ENCODE data around the gene COTL1. TPM values are rescaled to one million over a fixed set of nuclear protein-coding genes. Genes with fewer than 3 reads are reported as not detected.
A peak's percentile ranks its signal among the peaks of the same experiment; 100 is the strongest.

The COTL1 gene
- total RNA-seq, 2 experiments from 2014 or later: 664 to 677 TPM

DNA sequence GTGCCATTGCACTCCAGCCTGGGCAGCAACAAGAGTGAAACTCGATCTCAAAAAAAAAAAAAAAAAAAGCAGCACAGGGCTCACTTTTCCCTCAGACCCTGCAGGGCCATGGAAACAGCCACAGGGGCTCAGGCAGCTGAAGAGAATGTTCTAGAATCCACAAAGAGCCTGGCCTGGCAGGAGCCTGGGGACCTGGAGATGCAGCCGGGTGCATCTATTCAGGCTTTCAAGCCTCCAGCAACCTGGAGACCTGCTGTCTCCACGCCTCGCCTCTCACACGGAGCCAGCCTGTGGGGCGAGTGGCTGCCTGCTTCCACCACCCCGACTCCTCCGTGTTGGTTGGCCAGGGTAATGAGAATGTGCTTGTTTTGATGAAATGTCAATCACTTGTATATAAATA is 69.4 kb downstream of the COTL1 start:
- DNase-seq (no peak), ATAC-seq (peak; percentile 1)
- CTCF ChIA-PET: interaction anchor here (1.1 to 4.1 kb wide), 8 partner anchors 20 to 74 kb away, joined by 3 to 23 read pairs (median 4); no protein-coding TSS in a partner anchor
- TF ChIP-seq, protein P1, sequence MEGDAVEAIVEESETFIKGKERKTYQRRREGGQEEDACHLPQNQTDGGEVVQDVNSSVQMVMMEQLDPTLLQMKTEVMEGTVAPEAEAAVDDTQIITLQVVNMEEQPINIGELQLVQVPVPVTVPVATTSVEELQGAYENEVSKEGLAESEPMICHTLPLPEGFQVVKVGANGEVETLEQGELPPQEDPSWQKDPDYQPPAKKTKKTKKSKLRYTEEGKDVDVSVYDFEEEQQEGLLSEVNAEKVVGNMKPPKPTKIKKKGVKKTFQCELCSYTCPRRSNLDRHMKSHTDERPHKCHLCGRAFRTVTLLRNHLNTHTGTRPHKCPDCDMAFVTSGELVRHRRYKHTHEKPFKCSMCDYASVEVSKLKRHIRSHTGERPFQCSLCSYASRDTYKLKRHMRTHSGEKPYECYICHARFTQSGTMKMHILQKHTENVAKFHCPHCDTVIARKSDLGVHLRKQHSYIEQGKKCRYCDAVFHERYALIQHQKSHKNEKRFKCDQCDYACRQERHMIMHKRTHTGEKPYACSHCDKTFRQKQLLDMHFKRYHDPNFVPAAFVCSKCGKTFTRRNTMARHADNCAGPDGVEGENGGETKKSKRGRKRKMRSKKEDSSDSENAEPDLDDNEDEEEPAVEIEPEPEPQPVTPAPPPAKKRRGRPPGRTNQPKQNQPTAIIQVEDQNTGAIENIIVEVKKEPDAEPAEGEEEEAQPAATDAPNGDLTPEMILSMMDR (IDR thresholded peaks at IDR 0.05): no peak
- Mint-ChIP-seq H3K4me3 (peak overlapping the region; percentile 84), H3K9me3 (no peaks in the 10 kb centered on the region), H3K27ac (peak overlapping the region; percentile 98), H3K36me3 (ENCODE audit: low read depth) (peaks cover 61% of the 10 kb centered on the region), H3K4me1 (ENCODE audit: low read depth) (peaks cover 57% of the 10 kb centered on the region), H3K27me3 (no peaks in the 10 kb centered on the region)
- intact Hi-C loops (cut with micrococcal nuclease): loop anchor here (2.0 kb wide), 1 partner anchor 34 kb away; no protein-coding TSS in a partner anchor
- POLR2A ChIA-PET: interaction anchor here (1.0 to 3.8 kb wide), 11 partner anchors 9 to 165 kb away, joined by 3 to 40 read pairs (median 8); no protein-coding TSS in a partner anchor

DNA sequence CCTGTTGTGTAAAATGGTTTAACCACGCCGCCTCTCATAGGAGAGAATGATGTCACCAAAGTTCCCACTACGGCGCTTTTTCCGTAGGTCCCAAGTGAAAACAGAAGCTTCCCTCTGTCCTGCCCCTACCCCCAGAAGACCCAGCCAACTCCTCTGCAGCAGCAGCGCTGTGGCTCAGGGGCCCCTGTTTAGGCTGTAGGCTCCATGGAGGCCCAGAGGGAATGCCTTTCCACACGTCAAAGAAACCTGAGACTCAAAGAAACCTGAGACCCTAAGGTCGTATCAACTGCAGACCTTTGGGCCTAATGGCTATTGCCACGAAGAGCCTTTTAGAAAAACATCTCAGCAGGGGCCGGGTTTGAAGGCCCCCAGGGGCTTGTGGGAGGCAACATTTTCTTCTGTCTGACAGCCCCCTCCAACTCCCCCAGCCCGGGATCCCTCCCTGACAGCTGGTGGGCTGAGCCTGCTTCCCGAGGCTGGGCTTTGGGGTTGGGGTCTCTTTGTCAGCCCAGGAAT is 70.3 kb downstream of the COTL1 start:
- TF ChIP-seq, protein P1 (IDR thresholded peaks at IDR 0.05): no peak
- DNase-seq: peak; percentile 63
- H3K4me1 Mint-ChIP-seq (ENCODE audit: low read depth): peaks cover 57% of the 10 kb centered on the region
- intact Hi-C loops (cut with micrococcal nuclease): loop anchor here (2.0 kb wide), 1 partner anchor 33 kb away; no protein-coding TSS in a partner anchor
- H3K27ac Mint-ChIP-seq: peak overlapping the region; percentile 98
- POLR2A ChIA-PET: interaction anchor here (0.6 to 3.8 kb wide), 2 partner anchors 28 to 460 kb away, joined by 3 to 40 read pairs; no protein-coding TSS in a partner anchor
- H3K36me3 Mint-ChIP-seq (ENCODE audit: low read depth): peaks cover 56% of the 10 kb centered on the region
- CTCF ChIA-PET: interaction anchor here (0.8 to 1.8 kb wide), 7 partner anchors 18 to 179 kb away, joined by 3 to 7 read pairs (median 3); no protein-coding TSS in a partner anchor
- H3K9me3 Mint-ChIP-seq: no peaks in the 10 kb centered on the region
- no peaks in the 10 kb centered on the region for H3K27me3 Mint-ChIP-seq
- ATAC-seq: no peak
- peak overlapping the region; percentile 84 for H3K4me3 Mint-ChIP-seq

DNA sequence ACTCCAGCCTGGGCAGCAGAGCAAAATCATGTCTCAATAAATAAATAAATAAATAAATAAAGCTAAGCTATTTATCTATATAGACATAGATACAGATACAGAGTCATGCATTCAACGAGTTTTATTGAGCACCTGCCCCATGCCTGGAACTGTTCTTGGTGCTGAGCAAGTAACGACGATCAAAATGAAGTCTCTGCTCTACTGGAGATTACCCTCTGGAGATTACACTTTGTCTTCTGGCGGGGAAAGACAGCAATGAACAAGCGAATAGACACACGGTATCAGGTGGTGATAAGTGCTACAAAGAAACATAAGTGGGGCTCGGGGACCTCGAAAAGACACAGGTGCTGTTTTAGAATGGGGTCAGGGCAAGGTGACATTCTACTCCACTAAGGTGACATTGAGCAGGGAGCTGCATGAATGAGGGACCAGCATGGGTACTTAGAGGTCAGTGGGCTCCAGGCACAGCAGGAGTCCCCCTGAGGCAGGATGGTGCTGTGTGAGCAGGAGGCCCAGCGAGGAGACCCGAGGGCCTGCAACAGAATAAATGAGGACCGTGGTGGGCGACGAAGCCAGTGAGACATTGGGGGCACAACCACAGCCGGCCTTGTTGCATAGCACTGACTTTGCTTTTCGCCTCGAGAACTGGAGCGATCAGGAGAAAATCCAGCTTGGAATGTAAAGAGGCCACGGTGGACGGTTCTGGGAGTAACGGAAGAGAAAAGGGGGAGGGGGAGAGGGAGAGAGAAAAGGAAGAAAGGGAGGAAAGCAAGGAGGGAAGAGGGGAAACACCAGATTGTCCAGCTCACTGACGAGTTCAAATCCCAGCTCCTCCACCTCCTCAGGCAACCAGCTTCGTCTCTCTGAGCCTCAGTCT is 71.0 kb downstream of the COTL1 start:
- Mint-ChIP-seq H3K27ac (peak overlapping the region; percentile 98), H3K27me3 (no peaks in the 10 kb centered on the region), H3K36me3 (ENCODE audit: low read depth) (peaks cover 52% of the 10 kb centered on the region), H3K4me1 (ENCODE audit: low read depth) (peaks cover 54% of the 10 kb centered on the region), H3K4me3 (peak overlapping the region; percentile 84), H3K9me3 (no peaks in the 10 kb centered on the region)
- DNase-seq: no peak
- CTCF ChIA-PET: interaction anchor here (0.6 to 1.8 kb wide), 8 partner anchors 17 to 423 kb away, joined by 3 to 7 read pairs (median 3); no protein-coding TSS in a partner anchor
- ATAC-seq: no peak
- TF ChIP-seq, protein P1 (IDR thresholded peaks at IDR 0.05): no peak
- intact Hi-C loops (cut with micrococcal nuclease): no loop called here
- POLR2A ChIA-PET: interaction anchor here (0.6 to 3.8 kb wide), 2 partner anchors 28 to 459 kb away, joined by 3 to 40 read pairs; no protein-coding TSS in a partner anchor

DNA sequence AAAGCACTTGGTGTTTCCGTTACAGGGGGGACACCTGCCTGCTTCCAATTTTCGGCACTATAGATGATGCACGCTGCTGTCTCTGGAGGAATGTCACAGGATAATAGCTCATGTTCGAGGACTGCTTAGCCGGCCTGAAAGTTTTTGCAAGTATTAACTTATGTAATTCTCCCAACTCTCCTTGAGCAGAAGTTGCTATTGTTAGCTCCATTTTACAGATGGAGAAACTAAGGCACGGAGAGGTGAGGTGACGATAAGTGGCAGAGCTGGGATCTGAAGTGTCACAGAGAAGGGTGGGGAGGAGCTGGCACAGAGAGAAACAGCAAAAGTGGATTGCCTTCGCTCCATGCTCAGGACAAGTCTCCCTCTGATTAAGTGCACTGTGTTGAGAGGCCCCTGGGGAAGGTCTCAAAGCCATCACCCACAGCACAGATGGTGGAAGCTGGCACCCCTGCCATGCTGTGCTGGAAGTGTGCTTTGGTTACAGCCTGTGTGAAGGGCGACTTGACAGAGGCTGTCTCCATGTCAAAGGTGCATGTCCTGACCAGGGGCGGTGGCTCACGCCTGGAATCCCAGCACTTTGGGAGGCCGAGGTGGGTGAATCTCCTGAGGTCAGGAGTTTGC is 72.7 kb downstream of the COTL1 start:
- TF ChIP-seq, protein P1 (IDR thresholded peaks at IDR 0.05): no peak
- Mint-ChIP-seq H3K27me3 (no peaks in the 10 kb centered on the region), H3K9me3 (no peaks in the 10 kb centered on the region), H3K4me1 (ENCODE audit: low read depth) (peaks cover 48% of the 10 kb centered on the region), H3K36me3 (ENCODE audit: low read depth) (peaks cover 46% of the 10 kb centered on the region), H3K27ac (peak overlapping the region; percentile 30), H3K4me3 (peak overlapping the region; percentile 37)
- ChIA-PET CTCF (interaction anchor here (0.8 to 1.6 kb wide), 3 partner anchors 26 to 34 kb away, joined by 3 to 4 read pairs (median 3); no protein-coding TSS in a partner anchor), POLR2A (interaction anchor here (1.3 kb wide), 1 partner anchor 26 kb away, joined by 5 read pairs; no protein-coding TSS in a partner anchor)
- intact Hi-C loops (cut with micrococcal nuclease): no loop called here
- no peak for ATAC-seq
- DNase-seq: no peak
